ENCODE measurements around the gene RNF169. TPM values are rescaled to one million over a fixed set of nuclear protein-coding genes. Genes with fewer than 3 reads are reported as not detected.

The RNF169 gene, protein sequence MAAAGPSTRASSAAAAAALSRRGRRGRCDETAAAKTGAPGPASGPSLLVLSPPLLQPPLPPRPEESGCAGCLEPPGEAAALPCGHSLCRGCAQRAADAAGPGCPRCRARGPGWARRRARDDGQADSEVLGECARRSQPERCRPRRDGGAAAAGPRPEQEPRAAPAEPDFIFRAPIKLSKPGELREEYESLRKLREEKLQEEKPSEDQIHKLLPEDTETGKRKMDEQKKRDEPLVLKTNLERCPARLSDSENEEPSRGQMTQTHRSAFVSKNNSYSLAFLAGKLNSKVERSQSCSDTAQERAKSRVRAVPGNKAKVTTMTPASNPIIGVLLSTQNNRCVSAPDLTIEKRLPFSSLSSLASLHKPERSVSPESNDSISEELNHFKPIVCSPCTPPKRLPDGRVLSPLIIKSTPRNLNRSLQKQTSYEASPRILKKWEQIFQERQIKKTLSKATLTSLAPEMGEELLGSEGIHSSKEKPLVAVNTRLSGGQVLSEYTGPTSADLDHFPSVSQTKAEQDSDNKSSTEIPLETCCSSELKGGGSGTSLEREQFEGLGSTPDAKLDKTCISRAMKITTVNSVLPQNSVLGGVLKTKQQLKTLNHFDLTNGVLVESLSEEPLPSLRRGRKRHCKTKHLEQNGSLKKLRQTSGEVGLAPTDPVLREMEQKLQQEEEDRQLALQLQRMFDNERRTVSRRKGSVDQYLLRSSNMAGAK
- polyA plus RNA-seq (2013), result 4.2 and 4.6 TPM in 2 replicates

DNA sequence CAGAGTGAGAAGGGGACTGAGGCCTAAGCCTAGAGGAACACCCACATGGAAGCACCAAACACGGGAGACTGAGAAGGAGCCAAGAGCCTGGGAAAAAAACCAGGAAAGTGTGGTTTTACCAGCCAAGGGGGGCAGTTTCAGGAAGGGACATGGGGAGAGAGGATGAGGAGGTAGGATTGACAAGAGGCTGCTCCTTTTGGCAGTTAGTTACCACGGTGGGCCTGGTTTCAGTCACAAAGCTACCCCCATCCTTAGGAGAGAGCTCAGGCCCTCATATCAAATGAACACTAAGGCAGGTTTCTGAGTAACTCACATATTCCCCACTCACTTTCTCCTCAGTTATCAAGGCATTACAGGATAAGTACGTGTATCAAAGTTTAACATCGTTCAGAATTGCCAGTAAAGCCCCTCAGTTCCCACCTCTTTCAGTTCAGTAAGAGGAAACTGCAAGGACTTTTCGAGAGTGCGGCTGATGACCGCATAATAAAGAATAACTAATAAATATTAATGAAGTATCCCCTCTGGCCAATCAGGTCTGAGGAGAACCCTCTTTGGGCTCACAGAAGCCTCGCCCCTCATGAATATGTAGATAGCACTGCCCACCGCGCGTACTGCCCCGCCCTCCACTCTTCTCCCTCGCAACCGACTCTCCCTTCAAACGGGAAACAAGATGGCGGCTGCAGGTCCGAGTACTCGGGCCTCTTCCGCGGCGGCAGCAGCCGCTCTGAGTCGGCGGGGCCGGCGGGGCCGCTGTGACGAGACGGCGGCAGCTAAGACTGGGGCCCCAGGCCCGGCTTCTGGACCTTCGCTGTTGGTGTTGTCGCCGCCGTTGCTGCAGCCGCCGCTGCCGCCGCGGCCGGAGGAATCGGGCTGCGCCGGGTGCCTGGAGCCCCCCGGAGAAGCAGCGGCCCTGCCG, at the start of gene RNF169:
RNF169 (plus strand) TSS at position 639 of the 916 bp plus-strand sequence; CDS start at position 671, 32 bp downstream.
- Histone ChIP-seq H3K4me1 (ENCODE audit: control insufficient read depth in 1 of 2, insufficient read depth in 2 of 2, low read length in 2 of 2) (peaks cover 2 to 3% of the 10 kb centered on the region in 2 experiments), H2AFZ (ENCODE audit: insufficient read depth, low read length, poor library complexity) (peak within 1 kb of the TSS; percentile 83), H3K4me2 (ENCODE audit: low read length) (peak within 1 kb of the TSS; percentile 95), H3K23ac (ENCODE audit: low read length) (no peak within 1 kb of the TSS), H4K8ac (ENCODE audit: low read depth, low read length) (peak within 1 kb of the TSS; percentile 92), H3K79me2 (ENCODE audit: control insufficient read depth, insufficient read depth, low read length, poor library complexity) (peaks cover 5% of the 10 kb centered on the region), H2BK120ac (ENCODE audit: insufficient read depth, low read length, poor library complexity) (peak within 1 kb of the TSS; percentile 84), H3K18ac (ENCODE audit: low read length) (peak within 1 kb of the TSS; percentile 87), H4K91ac (ENCODE audit: low read depth, low read length) (peak within 1 kb of the TSS; percentile 90), H3K79me1 (ENCODE audit: low read length) (peaks cover 6% of the 10 kb centered on the region), H3K36me3 (ENCODE audit: control insufficient read depth in 1 of 2, insufficient read depth in 2 of 2, low read length in 2 of 2) (no peaks in the 10 kb centered on the region), H2AK5ac (ENCODE audit: low read length) (no peak within 1 kb of the TSS), H3K27me3 (ENCODE audit: insufficient read depth, low read length) (no peaks in the 10 kb centered on the region), H3K9me3 (ENCODE audit: insufficient read depth, low read depth, low read length) (peaks cover 3% of the 10 kb centered on the region), H3K9ac (ENCODE audit: low read length) (peak within 1 kb of the TSS; percentile 99), H4K12ac (ENCODE audit: low read depth, low read length) (peak within 1 kb of the TSS; percentile 74), H3K4ac (ENCODE audit: low read depth, low read length) (peak within 1 kb of the TSS; percentile 76), H3K27ac (ENCODE audit: low read depth, low read length) (peak within 1 kb of the TSS; percentile 77), H3K14ac (ENCODE audit: low read length) (peak within 1 kb of the TSS; percentile 91), H2BK5ac (ENCODE audit: low read depth, low read length, poor library complexity) (peak within 1 kb of the TSS; percentile 84), H2BK12ac (ENCODE audit: low read length) (peak within 1 kb of the TSS; percentile 12), H3K4me3 (ENCODE audit: low read depth, low read length) (peak within 1 kb of the TSS; percentile 91)
- peak; percentile 94 to 95 for DNase-seq
- no CpG with 5 or more reads among the region's 47 CpGs for WGBS (ENCODE audit: extremely low coverage, insufficient coverage, insufficient read length)

DNA sequence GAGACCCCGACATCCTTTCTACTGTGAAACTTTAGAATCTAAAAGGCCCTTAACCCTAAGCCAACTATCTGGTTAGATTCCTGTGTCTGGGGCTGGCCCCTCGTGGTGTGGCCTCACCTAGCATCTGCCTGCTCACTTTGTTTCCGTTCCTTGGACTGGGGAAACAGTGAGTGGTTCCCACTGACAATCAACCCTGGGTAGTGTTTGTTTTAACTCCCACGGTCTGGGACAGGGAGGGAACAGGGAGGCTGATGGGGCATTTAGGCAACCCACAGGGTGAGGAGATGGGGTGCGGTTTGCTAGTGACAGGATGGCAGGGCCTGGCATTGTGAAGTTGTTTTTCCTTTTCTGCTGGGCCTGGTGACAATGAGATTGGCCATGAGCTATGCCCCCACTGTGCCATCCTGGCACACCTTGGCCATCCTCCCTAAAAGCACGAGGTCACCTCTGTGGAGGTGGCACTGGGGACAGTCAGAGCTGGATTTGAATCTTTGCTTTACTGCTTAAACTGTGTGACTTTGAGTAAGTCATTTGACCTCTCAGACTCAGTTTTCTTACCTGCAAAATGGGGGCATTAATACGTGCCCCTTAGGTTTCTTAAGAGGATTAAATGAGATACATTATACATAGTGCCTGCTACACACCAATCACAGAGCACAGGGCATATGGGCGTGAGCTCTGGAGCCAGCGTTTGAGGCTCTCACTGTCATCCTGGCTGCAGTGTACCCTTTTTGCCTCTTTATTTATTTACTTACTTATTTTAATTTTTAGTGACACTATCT, 48.8 kb upstream of the RNF169 start:
- H4K8ac ChIP-seq (ENCODE audit: low read depth, low read length), result no peak overlapping the region
- no peak overlapping the region for H2AFZ ChIP-seq (ENCODE audit: insufficient read depth, low read length, poor library complexity)
- H3K4me2 ChIP-seq (ENCODE audit: low read length), result no peak overlapping the region
- no peak overlapping the region for H2AK5ac ChIP-seq (ENCODE audit: low read length)
- H2BK12ac ChIP-seq (ENCODE audit: low read length), result no peak overlapping the region
- H3K36me3 ChIP-seq (ENCODE audit: control insufficient read depth in 1 of 2, insufficient read depth in 2 of 2, low read length in 2 of 2), result no peaks in the 10 kb centered on the region
- no peak overlapping the region for H3K14ac ChIP-seq (ENCODE audit: low read length)
- H3K27me3 ChIP-seq (ENCODE audit: insufficient read depth, low read length), result no peaks in the 10 kb centered on the region
- no peak for DNase-seq
- no peak overlapping the region for H4K12ac ChIP-seq (ENCODE audit: low read depth, low read length)
- no peak overlapping the region for H2BK120ac ChIP-seq (ENCODE audit: insufficient read depth, low read length, poor library complexity)
- no peaks in the 10 kb centered on the region for H3K79me1 ChIP-seq (ENCODE audit: low read length)
- H3K9me3 ChIP-seq (ENCODE audit: insufficient read depth, low read depth, low read length), result no peaks in the 10 kb centered on the region
- no CpG with 5 or more reads among the region's 9 CpGs for WGBS (ENCODE audit: extremely low coverage, insufficient coverage, insufficient read length)
- no peak overlapping the region for H3K4ac ChIP-seq (ENCODE audit: low read depth, low read length)
- H4K91ac ChIP-seq (ENCODE audit: low read depth, low read length), result no peak overlapping the region
- H3K9ac ChIP-seq (ENCODE audit: low read length), result no peak overlapping the region
- H3K79me2 ChIP-seq (ENCODE audit: control insufficient read depth, insufficient read depth, low read length, poor library complexity), result no peaks in the 10 kb centered on the region
- no peak overlapping the region for H3K27ac ChIP-seq (ENCODE audit: low read depth, low read length)
- no peak overlapping the region for H3K18ac ChIP-seq (ENCODE audit: low read length)
- no peak overlapping the region for H2BK5ac ChIP-seq (ENCODE audit: low read depth, low read length, poor library complexity)
- no peak overlapping the region for H3K4me3 ChIP-seq (ENCODE audit: low read depth, low read length)
- peaks cover 8 to 14% of the 10 kb centered on the region in 2 experiments for H3K4me1 ChIP-seq (ENCODE audit: control insufficient read depth in 1 of 2, insufficient read depth in 2 of 2, low read length in 2 of 2)
- no peak overlapping the region for H3K23ac ChIP-seq (ENCODE audit: low read length)

DNA sequence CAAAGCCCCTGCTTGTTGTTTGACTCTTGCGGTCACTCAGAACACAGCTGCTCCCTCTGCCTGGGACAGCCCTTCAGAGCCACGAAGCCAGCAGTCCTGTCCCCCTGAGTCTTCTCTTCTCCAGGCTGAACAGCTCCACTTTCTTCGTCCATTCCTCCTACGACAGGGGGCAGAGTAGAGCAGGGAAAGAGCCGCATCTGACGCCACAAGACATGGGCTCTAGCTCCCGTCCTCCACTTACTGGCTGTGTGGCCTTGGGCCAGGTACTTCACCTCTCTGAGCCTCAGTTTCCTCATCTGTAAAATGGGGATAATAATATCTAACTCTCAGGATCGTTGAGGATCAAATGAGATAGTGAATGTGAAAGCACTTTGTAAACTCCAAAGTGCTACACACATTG, 47.3 kb upstream of the RNF169 start:
- Histone ChIP-seq H3K4ac (ENCODE audit: low read depth, low read length) (no peak overlapping the region), H3K27ac (ENCODE audit: low read depth, low read length) (no peak overlapping the region), H3K18ac (ENCODE audit: low read length) (no peak overlapping the region), H2BK12ac (ENCODE audit: low read length) (no peak overlapping the region), H3K4me2 (ENCODE audit: low read length) (no peak overlapping the region), H3K14ac (ENCODE audit: low read length) (no peak overlapping the region), H3K23ac (ENCODE audit: low read length) (no peak overlapping the region), H3K27me3 (ENCODE audit: insufficient read depth, low read length) (no peaks in the 10 kb centered on the region), H4K91ac (ENCODE audit: low read depth, low read length) (no peak overlapping the region), H2BK120ac (ENCODE audit: insufficient read depth, low read length, poor library complexity) (no peak overlapping the region), H3K4me1 (ENCODE audit: control insufficient read depth in 1 of 2, insufficient read depth in 2 of 2, low read length in 2 of 2) (peaks cover 5 to 8% of the 10 kb centered on the region in 2 experiments), H3K4me3 (ENCODE audit: low read depth, low read length) (no peak overlapping the region), H2AFZ (ENCODE audit: insufficient read depth, low read length, poor library complexity) (no peak overlapping the region), H3K9me3 (ENCODE audit: insufficient read depth, low read depth, low read length) (no peaks in the 10 kb centered on the region), H3K79me1 (ENCODE audit: low read length) (no peaks in the 10 kb centered on the region), H4K8ac (ENCODE audit: low read depth, low read length) (no peak overlapping the region), H4K12ac (ENCODE audit: low read depth, low read length) (no peak overlapping the region), H3K79me2 (ENCODE audit: control insufficient read depth, insufficient read depth, low read length, poor library complexity) (no peaks in the 10 kb centered on the region), H2AK5ac (ENCODE audit: low read length) (no peak overlapping the region), H3K36me3 (ENCODE audit: control insufficient read depth in 1 of 2, insufficient read depth in 2 of 2, low read length in 2 of 2) (no peaks in the 10 kb centered on the region), H2BK5ac (ENCODE audit: low read depth, low read length, poor library complexity) (no peak overlapping the region), H3K9ac (ENCODE audit: low read length) (no peak overlapping the region)
- WGBS (ENCODE audit: extremely low coverage, insufficient coverage, insufficient read length), result no CpG with 5 or more reads among the region's 8 CpGs
- peak in 1 of 2 donors; percentile 52 for DNase-seq
